Astrocyte of the spinal cord (primary cell): Measurements from ENCODE around the gene CNR1.
"Not testable (repeated sequence)": the region's sequence is repeated elsewhere in the genome, so short reads cannot be mapped to it uniquely, and the experiment has no call there.

Experiments
- DNase-seq: peaks from one replicate; pipeline ENCODE4 v3.0.0; 2011; ENCODE audit warnings: low read depth, low spot score
- H3K4me3 ChIP-seq: 2 replicates; pipeline ENCODE4 v1.5.1; 2011; ENCODE audit warnings: low read depth, mild to moderate bottlenecking, low read length, moderate library complexity
- in situ Hi-C: cut with HindIII; loops from 2 replicates; pipeline ENCODE4 v1.10.0; 2017; ENCODE audit warnings: low sequenced_read_pairs
- TF ChIP-seq, protein P1 (sequence below): IDR thresholded peaks from 2 replicates; pipeline ENCODE4 v1.5.1; 2012; ENCODE audit warnings: low read depth, mild to moderate bottlenecking, low read length, inconsistent platforms

CNR1 gene

DNA sequence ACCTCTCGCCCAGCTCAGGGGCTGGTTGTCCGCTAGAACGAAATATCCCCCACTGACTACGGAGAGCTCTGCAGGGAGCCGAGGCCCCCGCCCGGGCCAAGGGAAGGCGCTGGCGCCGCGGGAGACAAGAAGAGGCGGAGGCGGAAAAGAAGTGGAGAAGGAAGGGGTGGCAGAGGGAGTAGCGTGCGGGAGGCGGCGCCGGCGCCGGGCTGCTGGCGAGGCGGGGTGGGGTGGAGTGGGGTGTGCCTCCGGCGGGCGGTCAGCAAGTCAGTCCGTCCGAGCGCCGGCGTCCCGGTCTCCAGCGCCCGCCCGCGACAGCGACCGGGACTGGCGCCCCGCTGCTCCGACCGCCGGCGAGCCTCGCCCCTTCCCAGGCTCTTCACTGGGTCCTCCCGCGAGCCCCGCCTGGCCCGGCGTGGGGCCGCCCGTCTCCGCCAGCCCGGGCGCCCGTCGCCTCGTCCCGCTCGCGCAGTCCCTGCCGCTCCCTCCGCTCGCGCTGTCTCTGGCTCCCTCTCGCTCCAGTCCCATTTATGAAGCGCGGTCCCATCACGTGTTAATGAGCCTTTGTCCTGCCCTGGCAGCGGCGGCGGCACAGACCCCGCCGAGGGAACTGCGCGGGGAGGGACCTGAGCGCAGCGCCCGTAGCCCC, at the start of gene CNR1:
TSS of gene CNR1 (minus strand) at position 504 of the 649 bp plus-strand sequence. CDS start 21,073 bp downstream, outside the sequence.
- TF ChIP-seq, protein P1, sequence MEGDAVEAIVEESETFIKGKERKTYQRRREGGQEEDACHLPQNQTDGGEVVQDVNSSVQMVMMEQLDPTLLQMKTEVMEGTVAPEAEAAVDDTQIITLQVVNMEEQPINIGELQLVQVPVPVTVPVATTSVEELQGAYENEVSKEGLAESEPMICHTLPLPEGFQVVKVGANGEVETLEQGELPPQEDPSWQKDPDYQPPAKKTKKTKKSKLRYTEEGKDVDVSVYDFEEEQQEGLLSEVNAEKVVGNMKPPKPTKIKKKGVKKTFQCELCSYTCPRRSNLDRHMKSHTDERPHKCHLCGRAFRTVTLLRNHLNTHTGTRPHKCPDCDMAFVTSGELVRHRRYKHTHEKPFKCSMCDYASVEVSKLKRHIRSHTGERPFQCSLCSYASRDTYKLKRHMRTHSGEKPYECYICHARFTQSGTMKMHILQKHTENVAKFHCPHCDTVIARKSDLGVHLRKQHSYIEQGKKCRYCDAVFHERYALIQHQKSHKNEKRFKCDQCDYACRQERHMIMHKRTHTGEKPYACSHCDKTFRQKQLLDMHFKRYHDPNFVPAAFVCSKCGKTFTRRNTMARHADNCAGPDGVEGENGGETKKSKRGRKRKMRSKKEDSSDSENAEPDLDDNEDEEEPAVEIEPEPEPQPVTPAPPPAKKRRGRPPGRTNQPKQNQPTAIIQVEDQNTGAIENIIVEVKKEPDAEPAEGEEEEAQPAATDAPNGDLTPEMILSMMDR: no peak
- in situ Hi-C loops: no loop called here
- no peak for DNase-seq
- peak within 1 kb of the TSS; percentile 43 for H3K4me3 ChIP-seq

DNA sequence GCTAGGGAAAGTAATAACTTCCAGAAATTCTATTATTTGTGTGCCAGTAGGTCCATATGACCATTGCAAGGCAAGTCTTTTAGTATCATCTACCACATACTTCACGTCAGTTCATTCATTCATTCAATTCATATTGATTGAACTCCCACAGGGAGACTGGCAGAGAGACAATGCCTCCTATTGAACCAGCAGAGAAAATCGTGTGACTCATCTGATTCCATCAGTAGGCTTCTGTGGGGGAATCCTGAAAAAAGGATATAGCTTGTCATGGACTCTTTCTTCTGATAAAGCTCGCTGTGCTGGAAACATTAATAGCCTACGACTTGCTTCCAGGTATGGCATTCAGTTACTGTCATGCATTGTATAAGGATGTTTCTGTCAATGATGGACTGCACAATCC, 45.3 kb upstream of the CNR1 start:
- in situ Hi-C loops: no loop called here
- no peak overlapping the region for H3K4me3 ChIP-seq
- DNase-seq: no peak
- TF ChIP-seq, protein P1: no peak

DNA sequence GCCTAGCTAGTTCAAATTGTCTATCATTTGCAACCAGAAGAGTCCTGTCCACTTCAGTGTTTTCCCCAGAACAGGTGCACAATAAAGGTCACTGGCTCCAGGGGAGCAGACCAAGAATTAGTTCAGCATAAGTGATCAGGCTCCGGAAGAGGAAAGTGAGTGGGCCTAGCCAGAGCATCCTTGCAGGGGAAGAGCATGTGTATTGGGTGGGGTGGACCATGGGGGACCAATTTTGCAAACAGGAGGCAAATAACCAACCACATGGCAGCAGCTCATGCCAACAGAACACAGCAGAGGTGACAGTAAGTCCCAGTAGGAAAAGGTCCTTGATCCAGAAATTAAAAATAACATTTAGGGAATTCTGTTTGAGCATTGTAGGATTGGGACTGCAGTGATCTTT, 43.2 kb upstream of the CNR1 start:
- TF ChIP-seq, protein P1: no peak
- H3K4me3 ChIP-seq: no peak overlapping the region
- in situ Hi-C loops: no loop called here
- no peak for DNase-seq

DNA sequence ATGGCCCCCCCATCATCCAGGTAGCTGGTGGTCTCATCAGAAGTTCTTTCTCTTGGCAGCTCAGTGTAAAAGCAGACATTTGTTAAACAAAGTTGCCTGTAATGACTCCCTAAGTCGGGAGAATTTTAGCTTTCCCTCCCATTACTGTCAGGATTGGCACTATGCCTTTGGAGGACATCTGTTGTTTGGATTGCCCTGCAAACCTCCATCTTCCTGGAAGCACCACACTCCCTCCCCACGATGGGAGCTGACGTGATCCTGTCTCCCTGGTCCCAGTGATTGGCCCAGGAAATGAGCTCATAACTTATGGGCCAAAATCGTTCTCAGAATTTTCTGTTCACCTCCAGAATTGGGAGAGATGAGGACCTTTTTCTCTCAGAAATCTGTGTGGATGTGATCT, 42.6 kb upstream of the CNR1 start:
- DNase-seq: no peak
- in situ Hi-C loops: no loop called here
- TF ChIP-seq, protein P1: no peak
- no peak overlapping the region for H3K4me3 ChIP-seq

DNA sequence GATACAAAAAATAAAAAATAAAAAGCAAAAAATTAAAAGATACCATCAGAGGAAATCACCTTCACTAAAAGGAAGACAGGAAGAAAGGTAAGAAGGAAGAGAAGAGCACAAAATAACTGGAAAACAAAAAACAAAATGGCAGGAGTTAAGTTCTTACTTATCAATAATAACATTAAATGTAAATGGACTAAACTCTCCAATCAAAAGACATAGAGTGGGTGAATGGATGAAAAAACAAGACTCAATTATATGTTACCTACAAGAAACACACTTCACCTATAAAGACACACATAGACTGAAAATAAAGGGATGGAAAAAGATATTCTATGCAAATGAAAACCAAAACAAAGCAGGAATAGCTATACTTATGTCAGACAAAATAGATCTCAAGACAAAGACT, 35.6 kb upstream of the CNR1 start:
- H3K4me3 ChIP-seq, DNase-seq, in situ Hi-C loops: not testable (repeated sequence)

DNA sequence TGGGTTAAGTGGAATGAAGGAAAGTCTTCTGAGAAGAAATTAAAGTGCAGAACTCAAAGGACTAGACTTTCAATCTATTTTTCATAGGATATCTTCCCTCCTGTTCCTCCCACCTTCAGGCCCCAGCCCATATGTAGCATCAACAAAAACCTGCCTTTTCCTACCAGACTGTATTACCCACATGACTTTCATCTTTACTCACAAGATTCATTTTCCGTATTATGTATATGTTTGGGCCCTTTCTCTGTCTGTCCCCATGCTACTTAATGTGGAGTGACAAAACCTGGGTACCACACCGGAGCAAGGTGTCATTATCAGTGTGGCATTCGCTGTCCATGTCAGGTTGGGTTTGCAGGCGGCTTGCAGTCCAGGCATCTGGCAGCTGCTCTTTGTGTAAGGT, 18.8 kb upstream of the CNR1 start:
- no peak for DNase-seq

DNA sequence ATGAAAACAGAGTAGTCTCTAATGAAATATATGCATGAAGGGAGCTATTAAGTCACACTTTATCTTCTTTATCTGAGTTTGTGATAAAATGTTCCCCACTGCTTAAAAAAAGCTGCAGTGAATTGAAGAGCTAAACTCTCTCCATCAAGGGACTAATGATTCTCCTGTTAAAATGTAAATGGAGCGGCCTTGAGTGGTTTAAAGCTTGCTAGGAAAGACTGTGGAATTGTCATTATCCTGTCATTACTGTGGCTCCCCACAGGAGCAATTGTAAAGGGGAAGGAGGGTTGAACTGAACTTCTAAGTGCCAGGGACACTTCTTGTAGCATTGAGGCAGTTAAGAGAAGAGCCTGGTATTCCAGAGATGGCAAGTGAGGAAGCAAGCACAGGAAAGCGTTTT, 17.3 kb upstream of the CNR1 start:
- no peak overlapping the region for H3K4me3 ChIP-seq
- no peak for DNase-seq
- in situ Hi-C loops: no loop called here
- TF ChIP-seq, protein P1: no peak

More for the DNA sequence above, 18.8 kb upstream of the CNR1 start:
- in situ Hi-C loops: no loop called here
- H3K4me3 ChIP-seq: no peak overlapping the region
- TF ChIP-seq, protein P1: no peak
